Caco-2 (cell line): ENCODE measurements around the gene KCNQ1OT1. TPM values are rescaled to one million over a fixed set of nuclear protein-coding genes. Genes with fewer than 3 reads are reported as not detected.

ENCODE experiments used
- BruUV-seq: library from RNA; stranded (reverse); fragments of 400-500 nt; replicated peaks from 2 replicates; lab custom pipeline; 2021; lab: Mats Ljungman, UMichigan
- CTCF ChIA-PET: fragments of 300-600 bp; sonication (Branson Sonifier 250); formaldehyde crosslinking; loops from one replicate; lab custom pipeline; 2022; ENCODE audit warnings: antibody characterized with exemption; lab: Charles Lee
- POLR2A ChIA-PET: fragments of 300-600 bp; sonication (Branson Sonifier 250); formaldehyde crosslinking; loops from one replicate; lab custom pipeline; 2022; ENCODE audit warnings: antibody characterized with exemption; lab: Charles Lee
- DNase-seq, 2 experiments: peaks; one replicate each; pipeline versions ENCODE4 v3.0.0 to v3.0.0-alpha.2; 2020 to 2022
- H3K27me3 ChIP-seq: replicated peaks from 2 replicates; pipeline ENCODE4 v1.6.0; 2011; ENCODE audit warnings: low read length; ENCODE audit not compliant: control insufficient read depth, insufficient read depth
- H3K36me3 ChIP-seq: 2 replicates; pipeline ENCODE4 v1.5.1; 2011; ENCODE audit warnings: low read length; ENCODE audit not compliant: control insufficient read depth, insufficient read depth
- H3K4me1 ChIP-seq: fragments of 250-450 bp; sonication (Bioruptor Pico); 2 replicates; pipeline ENCODE4 v1.5.1; 2020; ENCODE audit warnings: mild to moderate bottlenecking
- H3K4me3 ChIP-seq: 2 replicates; pipeline ENCODE4 v1.5.1; 2011; ENCODE audit warnings: low read depth, mild to moderate bottlenecking, control low read depth, low read length
- H3K9me3 ChIP-seq: fragments of 250-450 bp; sonication (Bioruptor Pico); 2 replicates; pipeline ENCODE4 v1.5.1; 2020; ENCODE audit warnings: mild to moderate bottlenecking, moderate library complexity
- H3K27ac Mint-ChIP-seq: one replicate; pipeline ENCODE4 v1.8.0; 2022; ENCODE audit warnings: mixed read lengths; ENCODE audit not compliant: unreplicated experiment
- H3K27me3 Mint-ChIP-seq: one replicate; pipeline ENCODE4 v1.8.0; 2022; ENCODE audit warnings: mixed read lengths; ENCODE audit not compliant: insufficient read depth, unreplicated experiment
- H3K36me3 Mint-ChIP-seq: one replicate; pipeline ENCODE4 v1.8.0; 2022; ENCODE audit warnings: mild to moderate bottlenecking, mixed read lengths; ENCODE audit not compliant: insufficient read depth, unreplicated experiment
- H3K4me1 Mint-ChIP-seq: one replicate; pipeline ENCODE4 v1.8.0; 2022; ENCODE audit warnings: low read depth, mixed read lengths; ENCODE audit not compliant: unreplicated experiment
- H3K4me3 Mint-ChIP-seq: one replicate; pipeline ENCODE4 v1.8.0; 2022; ENCODE audit warnings: mild to moderate bottlenecking, moderate library complexity, mixed read lengths; ENCODE audit not compliant: unreplicated experiment
- H3K9me3 Mint-ChIP-seq: one replicate; pipeline ENCODE4 v1.8.0; 2022; ENCODE audit warnings: mixed read lengths; ENCODE audit not compliant: unreplicated experiment
- intact Hi-C: fragments of 100-400 bp; cut with micrococcal nuclease; formaldehyde crosslinking; loops from one replicate; pipeline ENCODE4 v1.10.0; 2022; ENCODE audit not compliant: unreplicated experiment
- total RNA-seq: library from RNA; stranded (reverse); gene quantifications from 2 replicates; pipeline ENCODE4 v1.2.3, GENCODE V29; 2022
- TF ChIP-seq, protein P1 (sequence below), 2 experiments: fragments of 200-600 bp in 1 of 2; IDR thresholded peaks; 1 replicate in 1 of 2; 2 replicates in 1 of 2; pipeline versions ENCODE4 v1.5.1 to v1.8.0; 2011 to 2022; ENCODE audit warnings: antibody characterized with exemption in 1 of 2, control low read depth in 1 of 2, inconsistent platforms in 1 of 2, low read depth in 1 of 2, low read length in 1 of 2, mild to moderate bottlenecking in 1 of 2, moderate library complexity in 1 of 2; ENCODE audit not compliant: insufficient read depth in 1 of 2, severe bottlenecking in 1 of 2, unreplicated experiment in 1 of 2

KCNQ1OT1 gene
- total RNA-seq, 1 experiment from 2014 or later, result 7.5 TPM

DNA sequence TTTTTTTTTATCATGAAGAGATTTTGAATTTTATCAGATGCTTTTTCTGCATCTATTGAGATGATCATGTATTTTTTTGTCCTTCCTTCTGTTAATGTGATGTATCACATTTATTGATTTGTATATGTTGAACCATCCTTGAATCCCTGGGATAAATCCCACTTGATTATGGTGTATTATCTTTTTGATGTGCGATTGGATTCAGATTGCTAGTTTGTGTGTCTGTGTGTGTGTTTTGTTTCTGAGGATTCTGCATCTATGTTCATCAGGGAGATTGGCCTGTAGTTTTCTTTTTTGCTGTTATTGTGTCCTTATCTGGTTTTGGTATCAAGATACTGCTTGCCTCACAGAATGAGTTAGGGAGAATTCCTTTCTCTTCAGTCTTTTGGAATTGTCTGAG is 52.6 kb downstream of the KCNQ1OT1 start:
- no peaks in the 10 kb centered on the region for H3K4me1 Mint-ChIP-seq
- H3K4me3 Mint-ChIP-seq, result no peak overlapping the region
- no peaks in the 10 kb centered on the region for H3K36me3 ChIP-seq
- intact Hi-C loops, result no loop called here
- H3K27me3 ChIP-seq, result no peaks in the 10 kb centered on the region
- ChIA-PET CTCF (no interaction called here), POLR2A (no interaction called here)
- BruUV-seq, result no TSS peak
- H3K27me3 Mint-ChIP-seq, result no peaks in the 10 kb centered on the region
- H3K9me3 ChIP-seq, result peaks cover 92% of the 10 kb centered on the region
- peaks cover 79% of the 10 kb centered on the region for H3K9me3 Mint-ChIP-seq
- no peaks in the 10 kb centered on the region for H3K4me1 ChIP-seq
- DNase-seq, result no peak
- TF ChIP-seq, protein P1, sequence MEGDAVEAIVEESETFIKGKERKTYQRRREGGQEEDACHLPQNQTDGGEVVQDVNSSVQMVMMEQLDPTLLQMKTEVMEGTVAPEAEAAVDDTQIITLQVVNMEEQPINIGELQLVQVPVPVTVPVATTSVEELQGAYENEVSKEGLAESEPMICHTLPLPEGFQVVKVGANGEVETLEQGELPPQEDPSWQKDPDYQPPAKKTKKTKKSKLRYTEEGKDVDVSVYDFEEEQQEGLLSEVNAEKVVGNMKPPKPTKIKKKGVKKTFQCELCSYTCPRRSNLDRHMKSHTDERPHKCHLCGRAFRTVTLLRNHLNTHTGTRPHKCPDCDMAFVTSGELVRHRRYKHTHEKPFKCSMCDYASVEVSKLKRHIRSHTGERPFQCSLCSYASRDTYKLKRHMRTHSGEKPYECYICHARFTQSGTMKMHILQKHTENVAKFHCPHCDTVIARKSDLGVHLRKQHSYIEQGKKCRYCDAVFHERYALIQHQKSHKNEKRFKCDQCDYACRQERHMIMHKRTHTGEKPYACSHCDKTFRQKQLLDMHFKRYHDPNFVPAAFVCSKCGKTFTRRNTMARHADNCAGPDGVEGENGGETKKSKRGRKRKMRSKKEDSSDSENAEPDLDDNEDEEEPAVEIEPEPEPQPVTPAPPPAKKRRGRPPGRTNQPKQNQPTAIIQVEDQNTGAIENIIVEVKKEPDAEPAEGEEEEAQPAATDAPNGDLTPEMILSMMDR (IDR thresholded peaks at IDR 0.05; ENCODE audit: insufficient read depth in 1 of 2, low read depth in 1 of 2, low read length in 1 of 2, severe bottlenecking in 1 of 2, unreplicated experiment in 1 of 2), result no peak
- no peak overlapping the region for H3K4me3 ChIP-seq
- peaks cover 55% of the 10 kb centered on the region for H3K36me3 Mint-ChIP-seq
- H3K27ac Mint-ChIP-seq, result no peak overlapping the region

GRCh38 chr11:2645779-2646118 is 54.0 kb downstream of the KCNQ1OT1 start:
- ChIA-PET POLR2A (no interaction called here), CTCF (no interaction called here)
- Mint-ChIP-seq H3K9me3 (peaks cover 81% of the 10 kb centered on the region), H3K4me1 (no peaks in the 10 kb centered on the region), H3K4me3 (no peak overlapping the region), H3K27ac (no peak overlapping the region), H3K36me3 (peaks cover 53% of the 10 kb centered on the region), H3K27me3 (no peaks in the 10 kb centered on the region)
- H3K36me3 ChIP-seq, result no peaks in the 10 kb centered on the region
- TF ChIP-seq, protein P1 (IDR thresholded peaks at IDR 0.05; ENCODE audit: insufficient read depth in 1 of 2, low read depth in 1 of 2, low read length in 1 of 2, severe bottlenecking in 1 of 2, unreplicated experiment in 1 of 2), result no peak
- no TSS peak for BruUV-seq
- intact Hi-C loops, result no loop called here
- no peaks in the 10 kb centered on the region for H3K4me1 ChIP-seq
- DNase-seq, result no peak
- peaks cover 90% of the 10 kb centered on the region for H3K9me3 ChIP-seq
- H3K4me3 ChIP-seq, result no peak overlapping the region
- no peaks in the 10 kb centered on the region for H3K27me3 ChIP-seq

- Mint-ChIP-seq H3K36me3 (peaks cover 53% of the 10 kb centered on the region), H3K27me3 (no peaks in the 10 kb centered on the region), H3K9me3 (peaks cover 81% of the 10 kb centered on the region), H3K4me1 (no peaks in the 10 kb centered on the region), H3K27ac (no peak overlapping the region), H3K4me3 (no peak overlapping the region)
- DNase-seq, result no peak
- ChIA-PET CTCF (no interaction called here), POLR2A (no interaction called here)
- TF ChIP-seq, protein P1 (IDR thresholded peaks at IDR 0.05; ENCODE audit: insufficient read depth in 1 of 2, low read depth in 1 of 2, low read length in 1 of 2, severe bottlenecking in 1 of 2, unreplicated experiment in 1 of 2), result no peak
- Histone ChIP-seq H3K9me3 (peaks cover 90% of the 10 kb centered on the region), H3K4me1 (no peaks in the 10 kb centered on the region), H3K36me3 (no peaks in the 10 kb centered on the region), H3K4me3 (no peak overlapping the region), H3K27me3 (no peaks in the 10 kb centered on the region)
- no TSS peak for BruUV-seq
- intact Hi-C loops, result no loop called here
Measured at GRCh38 chr11:2644844-2645778, 54.7 kb downstream of the KCNQ1OT1 start.
